Endothelial cell of umbilical vein (primary cell): Measurements from ENCODE around the gene CNFN. TPM values are rescaled to one million over a fixed set of nuclear protein-coding genes. Genes with fewer than 3 reads are reported as not detected.

Experiments used
- BruUV-seq: library from RNA; stranded (reverse); fragments of 400-500 nt; replicated peaks from 2 replicates; lab custom pipeline; 2021; lab: Mats Ljungman, UMichigan
- CTCF ChIA-PET: fragments of 300-600, 350-600 bp; sonication (Branson Sonifier 250); formaldehyde crosslinking; loops from one replicate; lab custom pipeline; 2021; ENCODE audit warnings: antibody characterized with exemption, inconsistent platforms; lab: Charles Lee
- POLR2A ChIA-PET: fragments of 300-600, 350-600 bp; sonication (Branson Sonifier 250); formaldehyde crosslinking; loops from one replicate; lab custom pipeline; 2021; ENCODE audit warnings: antibody characterized with exemption, inconsistent platforms; lab: Charles Lee
- DNase-seq: peaks from one replicate; pipeline ENCODE4 v3.0.0-alpha.2; 2011; ENCODE audit warnings: low read depth, low spot score
- FAIRE-seq: peaks from 2 replicates; lab custom pipeline; 2011; peaks lifted over from hg19 to GRCh38; lab: Jason Lieb, UNC
- H2AFZ ChIP-seq: 2 replicates; pipeline ENCODE4 v1.6.0; 2012; ENCODE audit warnings: low read depth, low read length, control low read depth, inconsistent platforms
- H3K27ac ChIP-seq: 2 replicates; pipeline ENCODE4 v1.5.1; 2011; ENCODE audit warnings: low read depth, mild to moderate bottlenecking, control low read depth, low read length, moderate library complexity; ENCODE audit not compliant: insufficient read depth
- H3K27me3 ChIP-seq, 2 experiments: 2 replicates each; pipeline versions ENCODE4 v1.6.0 to v1.6.1; 2011; ENCODE audit warnings: low read length in 2 of 2, mixed read lengths in 1 of 2; ENCODE audit not compliant: control insufficient read depth in 2 of 2, insufficient read depth in 2 of 2
- H3K36me3 ChIP-seq, 2 experiments: 2 replicates in 1 of 2; 3 replicates in 1 of 2; pipeline ENCODE4 v1.5.1; 2011; ENCODE audit warnings: low read length in 2 of 2, mild to moderate bottlenecking in 1 of 2, moderate library complexity in 1 of 2; ENCODE audit not compliant: control insufficient read depth in 2 of 2, insufficient read depth in 2 of 2; ENCODE audit errors: extremely low read depth in 1 of 2
- H3K4me1 ChIP-seq: 3 replicates; pipeline ENCODE4 v1.5.1; 2011; ENCODE audit warnings: mild to moderate bottlenecking, low read length; ENCODE audit not compliant: control insufficient read depth, insufficient read depth; ENCODE audit errors: extremely low read depth
- H3K4me2 ChIP-seq: 2 replicates; pipeline ENCODE4 v1.6.1; 2011; ENCODE audit warnings: low read length, control low read depth, mixed read lengths; ENCODE audit not compliant: insufficient read depth
- H3K4me3 ChIP-seq, 3 experiments: fragments of 200-600 bp in 1 of 3; sonication (generic), shearing (Covaris generic) in 1 of 3; replicated peaks in 1 of 3; 2 replicates each; pipeline ENCODE4 v1.5.1; 2011 to 2016; ENCODE audit warnings: control low read depth in 3 of 3, low read length in 3 of 3, mild to moderate bottlenecking in 2 of 3, inconsistent platforms in 1 of 3, low read depth in 1 of 3, moderate library complexity in 1 of 3; ENCODE audit not compliant: insufficient read depth in 1 of 3
- H3K79me2 ChIP-seq: 2 replicates; pipeline ENCODE4 v1.6.0; 2012; ENCODE audit warnings: low read length, inconsistent platforms; ENCODE audit not compliant: control insufficient read depth, insufficient read depth
- H3K9ac ChIP-seq: replicated peaks from 2 replicates; pipeline ENCODE3; 2011; ENCODE audit warnings: low read length, control low read depth; ENCODE audit not compliant: insufficient read depth; ENCODE audit errors: extremely low read depth
- H3K9me1 ChIP-seq: replicated peaks from 3 replicates; pipeline ENCODE4 v1.6.0; 2011; ENCODE audit warnings: mild to moderate bottlenecking, low read length; ENCODE audit not compliant: control insufficient read depth, insufficient read depth; ENCODE audit errors: extremely low read depth
- H3K9me3 ChIP-seq: replicated peaks from 2 replicates; pipeline ENCODE4 v1.5.1; 2012; ENCODE audit warnings: low read length, inconsistent platforms; ENCODE audit not compliant: control insufficient read depth, insufficient read depth
- H4K20me1 ChIP-seq: replicated peaks from 2 replicates; pipeline ENCODE3; 2011; ENCODE audit warnings: mild to moderate bottlenecking, low read length; ENCODE audit not compliant: control insufficient read depth, insufficient read depth; ENCODE audit errors: extremely low read depth
- CTCF ChIP-seq, 2 donors: IDR thresholded peaks; 1 replicate in 1 of 2; 2 replicates in 1 of 2; pipeline ENCODE4 v1.5.1; 2011; ENCODE audit warnings: low read length in 2 of 2, mild to moderate bottlenecking in 2 of 2, moderate library complexity in 2 of 2, control low read depth in 1 of 2, inconsistent platforms in 1 of 2, low read depth in 1 of 2; ENCODE audit not compliant: insufficient read depth in 1 of 2; ENCODE audit errors: extremely low read depth in 1 of 2
- EZH2 ChIP-seq: IDR thresholded peaks from 2 replicates; pipeline ENCODE4 v1.6.1; 2012; ENCODE audit warnings: borderline replicate concordance, low read depth, mild to moderate bottlenecking, moderate library complexity, low read length, inconsistent platforms; ENCODE audit not compliant: severe bottlenecking
- FOS ChIP-seq: IDR thresholded peaks from 2 replicates; pipeline ENCODE4 v1.6.1; 2011; ENCODE audit warnings: mild to moderate bottlenecking, low read length, moderate library complexity, borderline replicate concordance; ENCODE audit not compliant: insufficient read depth
- GATA2 ChIP-seq: IDR thresholded peaks from 2 replicates; pipeline ENCODE4 v1.7.0; 2011; ENCODE audit warnings: low read depth, mild to moderate bottlenecking, moderate library complexity, mixed read lengths, low read length; ENCODE audit not compliant: insufficient read length, insufficient read depth
- JUN ChIP-seq: IDR thresholded peaks from 2 replicates; pipeline ENCODE4 v1.6.1; 2011; ENCODE audit warnings: borderline replicate concordance, low read depth; ENCODE audit not compliant: insufficient read length, insufficient read depth
- MAX ChIP-seq: IDR thresholded peaks from 2 replicates; pipeline ENCODE4 v1.6.1; 2011; ENCODE audit not compliant: insufficient read depth, insufficient read length
- MYC ChIP-seq: IDR thresholded peaks from one replicate; pipeline ENCODE4 v1.6.1; 2011; ENCODE audit warnings: mild to moderate bottlenecking, low read depth, low read length
- POLR2A ChIP-seq: IDR thresholded peaks from 2 replicates; pipeline ENCODE4 v1.6.1; 2012; ENCODE audit warnings: low read depth, mild to moderate bottlenecking, control low read depth, low read length
- POLR2AphosphoS5 ChIP-seq: IDR thresholded peaks from 2 replicates; pipeline ENCODE4 v1.6.1; 2012; ENCODE audit warnings: low read depth, mild to moderate bottlenecking, control low read depth, low read length, moderate library complexity; ENCODE audit not compliant: insufficient read depth
- dilution Hi-C: fragments of 300-500 bp; cut with MboI; formaldehyde crosslinking; loops from one replicate; pipeline ENCODE4 v1.15.0; 2019; ENCODE audit warnings: low sequenced_read_pairs; ENCODE audit not compliant: extremely low pct_ligation_motif_present
- intact Hi-C: fragments of 100-400 bp; cut with micrococcal nuclease; formaldehyde crosslinking; loops from one replicate; pipeline ENCODE4 v1.10.0; 2022
- polyA plus RNA-seq, 4 experiments: library from polyadenylated mRNA; depleted of rRNA in 3 of 4; stranded (reverse) in 3 of 4; unstranded in 1 of 4; fragments of >200 nt; gene quantifications; 2 replicates each; pipeline versions ENCODE4 v1.2.1 to v1.2.3, GENCODE V29; 2011 to 2012; ENCODE audit warnings: missing spikeins in 1 of 4
- total RNA-seq: library from RNA; stranded (reverse); gene quantifications from 2 replicates; pipeline ENCODE4 v1.2.3, GENCODE V29; 2021

CNFN gene
- total and polyA plus RNA-seq, 2 donors (not counting 3 experiments of a cell fraction or from before 2014, with no cell fraction given) = 0.23 to 0.73 TPM

- no peak overlapping the region for H3K27ac ChIP-seq
- H3K9ac ChIP-seq = no peak overlapping the region
- no peaks in the 10 kb centered on the region for H4K20me1 ChIP-seq
- no peaks in the 10 kb centered on the region for H3K9me3 ChIP-seq
- H3K27me3 ChIP-seq = no peaks in the 10 kb centered on the region
- ChIA-PET POLR2A (interaction anchor here (0.6 kb wide), 1 partner anchor 1238 kb away, joined by 4 read pairs; no protein-coding TSS in a partner anchor), CTCF (interaction anchor here (1.4 to 2.2 kb wide), 3 partner anchors 8 to 29 kb away, joined by 4 to 14 read pairs (median 4); no protein-coding TSS in a partner anchor)
- no peaks in the 10 kb centered on the region for H3K9me1 ChIP-seq
- TF ChIP-seq JUN (no peak), MYC (no peak), MAX (no peak)
- H3K4me2 ChIP-seq = no peak overlapping the region
- BruUV-seq = no TSS peak
- no peak for FAIRE-seq
- dilution Hi-C loops (no loop called here), intact Hi-C loops (no loop called here)
- no peaks in the 10 kb centered on the region for H3K36me3 ChIP-seq
- no peak for DNase-seq
- H3K79me2 ChIP-seq = no peaks in the 10 kb centered on the region
- H3K4me1 ChIP-seq = no peaks in the 10 kb centered on the region
- H3K4me3 ChIP-seq = no peak overlapping the region
- no peak overlapping the region for H2AFZ ChIP-seq
These were observed 21.6 kb upstream of the CNFN start for GRCh38 chr19:42411581-42412178.

- Histone ChIP-seq H3K36me3 (no peaks in the 10 kb centered on the region), H2AFZ (no peak overlapping the region), H3K4me2 (no peak overlapping the region), H3K4me1 (no peaks in the 10 kb centered on the region), H3K9ac (no peak overlapping the region), H3K79me2 (no peaks in the 10 kb centered on the region), H3K27me3 (no peaks in the 10 kb centered on the region), H3K9me1 (no peaks in the 10 kb centered on the region), H4K20me1 (no peaks in the 10 kb centered on the region), H3K4me3 (no peak overlapping the region), H3K9me3 (no peaks in the 10 kb centered on the region), H3K27ac (no peak overlapping the region)
- DNase-seq (no peak), FAIRE-seq (no peak)
- TF ChIP-seq POLR2AphosphoS5 = no peak
- TF ChIP-seq CTCF (IDR thresholded peaks at IDR 0.05; ENCODE audit: extremely low read depth in 1 of 2, insufficient read depth in 1 of 2, low read depth in 1 of 2, low read length in 2 of 2) = no peak
- TF ChIP-seq FOS = no peak
- no peak for TF ChIP-seq JUN
- TF ChIP-seq MAX = no peak
- no peak for TF ChIP-seq GATA2
- no peak for TF ChIP-seq MYC
- TF ChIP-seq EZH2 = no peak
- TF ChIP-seq POLR2A = no peak
- no TSS peak for BruUV-seq
- CTCF ChIA-PET = interaction anchor here (1.0 kb wide), 1 partner anchor 10 kb away, joined by 4 read pairs; no protein-coding TSS in a partner anchor
- intact Hi-C loops = no loop called here
- dilution Hi-C loops = no loop called here
- POLR2A ChIA-PET = no interaction called here
These were observed 20.3 kb upstream of the CNFN start for GRCh38 chr19:42410371-42410770.
